ENCODE results near the gene MORF4L1. TPM values are rescaled to one million over a fixed set of nuclear protein-coding genes. Genes with fewer than 3 reads are reported as not detected.

Gene MORF4L1
- total RNA-seq, 1 donor from 2014 or later, result 309 TPM

DNA sequence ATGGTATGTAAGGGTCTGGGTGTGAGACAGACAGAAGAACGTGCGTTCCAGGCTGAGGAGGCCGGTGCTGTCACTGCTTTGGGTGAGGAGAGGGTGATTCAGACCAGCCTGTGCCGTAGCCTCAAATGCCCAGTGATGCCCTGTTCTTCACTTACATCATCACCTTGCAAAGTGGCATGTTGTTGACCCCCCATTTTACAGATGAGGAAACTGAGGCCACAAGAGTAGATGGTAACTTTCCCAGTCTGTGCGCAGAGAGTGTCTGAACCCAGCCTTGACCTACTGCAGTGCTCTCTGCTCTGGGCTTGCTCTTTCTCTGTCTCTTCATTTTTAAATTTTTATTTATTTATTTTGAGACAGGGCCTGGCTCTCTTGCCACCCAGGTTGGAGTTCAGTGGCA lies 73.8 kb downstream of the MORF4L1 start:
- no peak for DNase-seq (ENCODE audit: low spot score)

DNA sequence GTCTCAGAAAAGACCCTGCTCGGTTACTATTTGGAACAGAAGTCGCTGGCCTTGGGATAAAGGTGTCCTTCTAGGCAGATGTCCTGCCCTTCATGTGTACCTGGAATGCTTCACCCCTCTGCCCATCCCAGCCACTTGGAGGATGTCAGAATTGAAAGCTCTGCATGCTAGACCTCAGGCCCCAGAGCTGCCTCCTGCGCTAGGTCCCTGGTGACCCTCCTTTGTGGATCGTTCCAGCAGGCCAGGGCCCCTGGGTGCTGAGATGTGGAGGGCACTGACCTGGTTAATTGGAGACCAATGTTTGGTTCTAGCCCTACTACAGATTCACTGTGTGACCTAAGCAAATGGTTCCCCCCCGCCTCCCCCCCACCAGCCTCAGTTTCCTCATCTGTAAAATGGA lies 74.8 kb downstream of the MORF4L1 start:
- no peak for DNase-seq (ENCODE audit: low spot score)

Other genes with a start within 250 kb of the MORF4L1 start
- gene CHRNB4, start 231.7 kb upstream of the MORF4L1 start, total RNA-seq, result not detected
- gene ADAMTS7, start 61.4 kb upstream of the MORF4L1 start, total RNA-seq, result 13.8 TPM
- 465 TPM for gene CTSH, start 72.2 kb downstream of the MORF4L1 start, total RNA-seq
- gene RASGRF1, start 217.9 kb downstream of the MORF4L1 start, total RNA-seq, result 0.32 TPM